OCI-LY1 (cell line): Measurements from ENCODE around the gene LOXL4.

Source experiments
- CTCF ChIP-seq: fragments of 200-600 bp; sonication (generic), shearing (Covaris generic); IDR thresholded peaks from 2 replicates; pipeline ENCODE4 v1.5.1; 2017; ENCODE audit warnings: mild to moderate bottlenecking, antibody characterized with exemption, low read length, moderate library complexity, mixed read lengths
- EZH2 ChIP-seq: fragments of 200-600 bp; sonication (generic), shearing (Covaris generic); IDR thresholded peaks from 2 replicates; pipeline ENCODE4 v1.8.0; 2017; ENCODE audit warnings: borderline replicate concordance, mixed run types, mild to moderate bottlenecking, antibody characterized with exemption, low read length, moderate library complexity, mixed read lengths

GRCh38 chr10:98212196-98212595 lies 55.8 kb downstream of the LOXL4 start:
- no peak for TF ChIP-seq CTCF
- TF ChIP-seq EZH2 = no peak
